Spleen (tissue), 7 donors: ENCODE results near the gene KCNMB2.

Experiments used
- POLR2AphosphoS5 ChIP-seq, 3 donors: sonication (generic); formaldehyde crosslinking; IDR thresholded peaks; one replicate each; pipeline ENCODE4 v1.5.1; 2017; ENCODE audit warnings: antibody characterized with exemption in 3 of 3
- TF ChIP-seq, protein P1 (sequence below), 11 experiments: fragments of 200-600 bp in 7 of 11; fragments of 450-650 bp in 4 of 11; sonication (generic) in 4 of 11; IDR thresholded peaks in 8 of 11; conservative IDR thresholded peaks in 3 of 11; 1 replicate in 7 of 11; 2 replicates in 4 of 11; pipeline versions ENCODE4 v1.4.0 to v1.8.0; 2016 to 2021; ENCODE audit warnings: antibody characterized with exemption in 11 of 11, inconsistent platforms in 4 of 11, mild to moderate bottlenecking in 1 of 11
- donor health status: DM: no; HTN: no; CAD: no; lungs with moderate emphysema.
- donor health status: DM: no; HTN: no; CAD: no.
- donor health status: DM: no; HTN: no; CAD: no.

DNA sequence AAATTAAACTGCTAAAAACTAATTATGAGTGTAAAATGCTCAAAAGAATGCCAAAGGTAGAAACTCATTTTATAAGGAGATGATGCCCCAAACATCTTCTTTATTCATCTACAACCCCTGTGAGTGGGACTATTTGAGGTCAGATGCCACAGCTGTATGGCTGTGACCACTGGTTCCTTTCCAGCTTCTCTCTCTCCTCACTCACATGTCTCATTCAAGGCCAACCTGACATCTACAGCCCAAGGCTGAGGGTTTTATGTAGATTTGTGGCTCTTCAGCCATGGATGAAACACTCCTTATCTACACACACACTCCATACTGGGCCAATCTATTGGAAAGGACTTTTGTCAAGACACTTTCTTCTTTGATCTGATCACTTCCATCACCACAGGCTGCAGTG, 231.3 kb downstream of the KCNMB2 start:
- TF ChIP-seq, protein P1, sequence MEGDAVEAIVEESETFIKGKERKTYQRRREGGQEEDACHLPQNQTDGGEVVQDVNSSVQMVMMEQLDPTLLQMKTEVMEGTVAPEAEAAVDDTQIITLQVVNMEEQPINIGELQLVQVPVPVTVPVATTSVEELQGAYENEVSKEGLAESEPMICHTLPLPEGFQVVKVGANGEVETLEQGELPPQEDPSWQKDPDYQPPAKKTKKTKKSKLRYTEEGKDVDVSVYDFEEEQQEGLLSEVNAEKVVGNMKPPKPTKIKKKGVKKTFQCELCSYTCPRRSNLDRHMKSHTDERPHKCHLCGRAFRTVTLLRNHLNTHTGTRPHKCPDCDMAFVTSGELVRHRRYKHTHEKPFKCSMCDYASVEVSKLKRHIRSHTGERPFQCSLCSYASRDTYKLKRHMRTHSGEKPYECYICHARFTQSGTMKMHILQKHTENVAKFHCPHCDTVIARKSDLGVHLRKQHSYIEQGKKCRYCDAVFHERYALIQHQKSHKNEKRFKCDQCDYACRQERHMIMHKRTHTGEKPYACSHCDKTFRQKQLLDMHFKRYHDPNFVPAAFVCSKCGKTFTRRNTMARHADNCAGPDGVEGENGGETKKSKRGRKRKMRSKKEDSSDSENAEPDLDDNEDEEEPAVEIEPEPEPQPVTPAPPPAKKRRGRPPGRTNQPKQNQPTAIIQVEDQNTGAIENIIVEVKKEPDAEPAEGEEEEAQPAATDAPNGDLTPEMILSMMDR (IDR thresholded peaks at IDR 0.05 in 8 of 11, conservative IDR thresholded peaks at IDR 0.05 in 3 of 11): no peak
- TF ChIP-seq POLR2AphosphoS5 (IDR thresholded peaks at IDR 0.05): no peak
